ENCODE data around the gene PDE1C.
A peak's percentile ranks its signal among the peaks of the same experiment; 100 is the strongest.

Gene PDE1C

DNA sequence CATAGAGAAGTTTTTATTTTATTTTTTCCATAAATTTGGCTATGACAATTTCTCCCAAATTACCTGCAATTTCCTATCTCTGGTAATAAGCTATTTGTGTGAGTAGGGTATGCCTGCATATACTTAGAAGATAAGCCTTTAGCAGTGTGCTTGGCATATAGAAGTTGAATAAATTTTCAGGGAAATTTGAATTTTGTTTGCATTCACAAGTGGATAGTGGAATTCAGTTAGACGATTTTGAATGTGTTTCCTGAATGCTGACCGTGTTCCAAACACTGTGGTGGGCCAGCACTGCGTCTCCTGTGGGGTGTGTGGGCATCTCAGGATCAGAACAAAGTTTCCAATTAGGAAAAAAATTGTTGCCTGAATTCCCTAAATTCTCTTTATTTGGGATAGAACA, 283.9 kb downstream of the PDE1C start:
- no peak for DNase-seq (ENCODE audit: low read depth)
- H3K4me3 ChIP-seq (ENCODE audit: low read depth, low read length), result no peak overlapping the region
- TF ChIP-seq, protein P1, sequence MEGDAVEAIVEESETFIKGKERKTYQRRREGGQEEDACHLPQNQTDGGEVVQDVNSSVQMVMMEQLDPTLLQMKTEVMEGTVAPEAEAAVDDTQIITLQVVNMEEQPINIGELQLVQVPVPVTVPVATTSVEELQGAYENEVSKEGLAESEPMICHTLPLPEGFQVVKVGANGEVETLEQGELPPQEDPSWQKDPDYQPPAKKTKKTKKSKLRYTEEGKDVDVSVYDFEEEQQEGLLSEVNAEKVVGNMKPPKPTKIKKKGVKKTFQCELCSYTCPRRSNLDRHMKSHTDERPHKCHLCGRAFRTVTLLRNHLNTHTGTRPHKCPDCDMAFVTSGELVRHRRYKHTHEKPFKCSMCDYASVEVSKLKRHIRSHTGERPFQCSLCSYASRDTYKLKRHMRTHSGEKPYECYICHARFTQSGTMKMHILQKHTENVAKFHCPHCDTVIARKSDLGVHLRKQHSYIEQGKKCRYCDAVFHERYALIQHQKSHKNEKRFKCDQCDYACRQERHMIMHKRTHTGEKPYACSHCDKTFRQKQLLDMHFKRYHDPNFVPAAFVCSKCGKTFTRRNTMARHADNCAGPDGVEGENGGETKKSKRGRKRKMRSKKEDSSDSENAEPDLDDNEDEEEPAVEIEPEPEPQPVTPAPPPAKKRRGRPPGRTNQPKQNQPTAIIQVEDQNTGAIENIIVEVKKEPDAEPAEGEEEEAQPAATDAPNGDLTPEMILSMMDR (IDR thresholded peaks at IDR 0.05; ENCODE audit: insufficient read depth, low read depth, low read length, missing control alignments), result no peak

- no peak overlapping the region for H3K4me3 ChIP-seq (ENCODE audit: low read depth, low read length)
- TF ChIP-seq, protein P1 (IDR thresholded peaks at IDR 0.05; ENCODE audit: insufficient read depth, low read depth, low read length, missing control alignments), result no peak
- DNase-seq (ENCODE audit: low read depth), result no peak
These were observed 285.1 kb downstream of the PDE1C start for GRCh38 chr7:31785101-31785500.

- TF ChIP-seq, protein P1 (IDR thresholded peaks at IDR 0.05; ENCODE audit: insufficient read depth, low read depth, low read length, missing control alignments), result no peak
- no peak for DNase-seq (ENCODE audit: low read depth)
- no peak overlapping the region for H3K4me3 ChIP-seq (ENCODE audit: low read depth, low read length)
These were observed 287.0 kb downstream of the PDE1C start for GRCh38 chr7:31783221-31783620.

GRCh38 chr7:31782411-31782991, 287.7 kb downstream of the PDE1C start:
- H3K4me3 ChIP-seq (ENCODE audit: low read depth, low read length), result no peak overlapping the region
- DNase-seq (ENCODE audit: low read depth), result peak; percentile 62
- TF ChIP-seq, protein P1 (IDR thresholded peaks at IDR 0.05; ENCODE audit: insufficient read depth, low read depth, low read length, missing control alignments), result peak; percentile 75

DNA sequence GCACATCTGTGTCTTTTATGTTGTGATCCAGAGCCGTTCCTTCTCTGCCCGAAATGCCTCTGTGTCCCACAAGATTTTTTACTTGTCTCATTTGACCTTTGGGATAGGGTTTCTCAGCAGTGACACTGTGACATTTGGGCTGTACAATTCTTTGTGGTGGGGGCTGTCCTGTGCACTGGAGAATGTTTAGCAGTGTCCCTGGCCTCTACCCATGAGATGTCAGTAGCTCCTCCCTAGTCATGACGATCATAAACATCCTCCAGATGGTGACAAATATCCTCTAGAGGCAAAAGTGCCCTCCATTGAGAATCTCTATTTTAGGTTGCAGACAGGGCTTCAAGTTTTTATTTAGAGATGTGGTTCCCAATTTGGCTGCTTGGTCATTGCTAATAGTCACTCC, 291.9 kb downstream of the PDE1C start:
- no peak for DNase-seq (ENCODE audit: low read depth)
- no peak overlapping the region for H3K4me3 ChIP-seq (ENCODE audit: low read depth, low read length)
- TF ChIP-seq, protein P1 (IDR thresholded peaks at IDR 0.05; ENCODE audit: insufficient read depth, low read depth, low read length, missing control alignments), result no peak

GRCh38 chr7:31776616-31777015, 293.6 kb downstream of the PDE1C start:
- H3K4me3 ChIP-seq (ENCODE audit: low read depth, low read length), result no peak overlapping the region
- no peak for DNase-seq (ENCODE audit: low read depth)
- TF ChIP-seq, protein P1 (IDR thresholded peaks at IDR 0.05; ENCODE audit: insufficient read depth, low read depth, low read length, missing control alignments), result no peak

DNA sequence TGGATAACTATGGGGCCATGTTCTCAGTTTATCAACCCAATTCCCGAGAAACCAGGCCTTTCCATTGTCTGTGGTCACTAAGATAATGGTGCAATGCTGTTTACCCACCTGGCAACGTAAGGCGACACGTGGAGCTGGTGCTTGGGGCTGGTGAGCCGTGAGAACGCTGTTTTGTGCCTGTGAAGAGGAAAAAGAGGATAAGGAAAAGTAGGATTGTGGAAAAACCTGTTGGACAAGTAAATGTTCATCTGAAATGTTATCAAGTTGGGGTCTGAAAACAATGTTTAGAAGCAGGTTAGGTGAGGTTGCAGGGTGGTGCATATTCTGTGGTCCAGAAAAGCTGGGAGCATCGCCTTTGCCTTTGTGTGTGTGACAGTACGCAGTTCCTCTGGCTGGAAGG, 294.7 kb downstream of the PDE1C start:
- no peak for DNase-seq (ENCODE audit: low read depth)
- TF ChIP-seq, protein P1 (IDR thresholded peaks at IDR 0.05; ENCODE audit: insufficient read depth, low read depth, low read length, missing control alignments), result no peak
- H3K4me3 ChIP-seq (ENCODE audit: low read depth, low read length), result no peak overlapping the region

All from GM12865 (cell line).